GM12878 (cell line): Measurements from ENCODE around the gene ATG14. TPM values are rescaled to one million over a fixed set of nuclear protein-coding genes. Genes with fewer than 3 reads are reported as not detected.
"Not testable (repeated sequence)": the region's sequence is repeated elsewhere in the genome, so short reads cannot be mapped to it uniquely, and the experiment has no call there.

Source experiments
- ATAC-seq: fragments of 200-7000 bp; cut with Tn5 transposase; 3 replicates; pipeline ENCODE4 v1.9.1; 2020; ENCODE audit warnings: mild to moderate bottlenecking, moderate library complexity
- BruUV-seq: library from RNA; stranded (reverse); fragments of 400-500 nt; replicated peaks from 2 replicates; lab custom pipeline; 2021; lab: Mats Ljungman, UMichigan
- CTCF ChIA-PET: fragments of 300-600 bp; sonication (Branson Sonifier 250); formaldehyde crosslinking; extraction: SDS; loops from one replicate; lab custom pipeline; 2021; ENCODE audit warnings: inconsistent platforms; lab: Yijun Ruan, JAX
- POLR2A ChIA-PET: fragments of 350-600 bp; formaldehyde crosslinking; extraction: SDS; loops from one replicate; lab custom pipeline; 2021; ENCODE audit warnings: inconsistent platforms; lab: Charles Lee
- RAD21 ChIA-PET: fragments of 300-600 bp; sonication (Branson Sonifier 250); formaldehyde crosslinking; loops from one replicate; lab custom pipeline; 2023; ENCODE audit warnings: antibody characterized with exemption; ENCODE audit not compliant: unreplicated experiment; lab: Charles Lee
- SMC1A ChIA-PET: fragments of 300-600 bp; sonication (Branson Sonifier 250); formaldehyde crosslinking; loops from one replicate; lab custom pipeline; 2023; ENCODE audit not compliant: unreplicated experiment, uncharacterized antibody; lab: Charles Lee
- DNase-seq: peaks from one replicate; pipeline ENCODE4 v3.0.0-alpha.2; 2011; ENCODE audit warnings: low read depth, low spot score
- FAIRE-seq: peaks from 3 replicates; lab custom pipeline; 2011; peaks lifted over from hg19 to GRCh38; lab: Jason Lieb, UNC
- H2AFZ ChIP-seq: 2 replicates; pipeline ENCODE4 v1.6.0; 2011; ENCODE audit warnings: low read depth, low read length, control low read depth; ENCODE audit not compliant: control insufficient read depth
- H3K27ac ChIP-seq: 2 replicates; pipeline ENCODE4 v1.5.1; 2011; ENCODE audit warnings: control low read depth; ENCODE audit not compliant: control insufficient read depth, insufficient read depth
- H3K27me3 ChIP-seq, 2 experiments: replicated peaks in 1 of 2; 2 replicates each; pipeline versions ENCODE4 v1.6.0 to v1.6.1; 2011; ENCODE audit warnings: low read length in 1 of 2; ENCODE audit not compliant: control insufficient read depth in 2 of 2, insufficient read depth in 2 of 2
- H3K36me3 ChIP-seq, 2 experiments: 2 replicates each; pipeline ENCODE4 v1.5.1; 2011; ENCODE audit warnings: low read length in 1 of 2; ENCODE audit not compliant: control insufficient read depth in 2 of 2, insufficient read depth in 2 of 2
- H3K4me1 ChIP-seq: 2 replicates; pipeline ENCODE4 v1.6.1; 2011; ENCODE audit warnings: mild to moderate bottlenecking, low read length, moderate library complexity, mixed read lengths; ENCODE audit not compliant: control insufficient read depth, insufficient read depth
- H3K4me2 ChIP-seq: 2 replicates; pipeline ENCODE4 v1.6.0; 2011; ENCODE audit warnings: control low read depth; ENCODE audit not compliant: control insufficient read depth, insufficient read depth
- H3K4me3 ChIP-seq: fragments of 200-600 bp; sonication (generic); 2 replicates; pipeline ENCODE4 v1.5.1; 2016
- H3K79me2 ChIP-seq: 2 replicates; pipeline ENCODE4 v1.6.0; 2011; ENCODE audit warnings: low read length; ENCODE audit not compliant: control insufficient read depth, insufficient read depth
- H3K9ac ChIP-seq: 2 replicates; pipeline ENCODE4 v1.8.0; 2011; ENCODE audit warnings: low read length, control low read depth, mixed read lengths; ENCODE audit not compliant: control insufficient read depth, insufficient read depth
- H3K9me3 ChIP-seq: replicated peaks from 3 replicates; pipeline ENCODE4 v1.5.1; 2011; ENCODE audit warnings: mild to moderate bottlenecking, low read length; ENCODE audit not compliant: control insufficient read depth, insufficient read depth
- H4K20me1 ChIP-seq: 2 replicates; pipeline ENCODE4 v1.6.0; 2011; ENCODE audit not compliant: control insufficient read depth, insufficient read depth
- GABPA ChIP-seq: IDR thresholded peaks from 2 replicates; pipeline ENCODE4 v1.6.1; 2014; ENCODE audit warnings: antibody characterized with exemption, low read depth, mild to moderate bottlenecking, inconsistent platforms
- ZZZ3 ChIP-seq: IDR thresholded peaks from 2 replicates; pipeline ENCODE4 v1.6.1; 2011; ENCODE audit warnings: low read depth; ENCODE audit not compliant: control insufficient read depth, insufficient read length
- WGBS: methylation state at CpG from one replicate; pipeline ENCODE4 v1.1.6; 2016; ENCODE audit warnings: low lambda C conversion rate; ENCODE audit not compliant: insufficient replicate concordance, insufficient coverage; ENCODE audit errors: missing lambda C conversion rate; 5-methylcytosine and 5-hydroxymethylcytosine counted together
- in situ Hi-C: fragments of 300-500 bp; cut with MboI; formaldehyde crosslinking; loops from 9 replicates; pipeline ENCODE4 v1.14.3; 2018; ENCODE audit warnings: mixed read lengths
- intact Hi-C: fragments of 100-400 bp; cut with micrococcal nuclease; formaldehyde crosslinking; loops from one replicate; pipeline ENCODE4 v1.14.2; 2022; ENCODE audit not compliant: unreplicated experiment
- polyA plus RNA-seq, 11 experiments: library from polyadenylated mRNA; depleted of rRNA in 4 of 11; unstranded in 6 of 11; stranded (reverse) in 5 of 11; fragments of >200 nt; fragmentation: Nextera tagmentation in 4 of 11; fragmentation: Illumina TruSeq in 1 of 11; extraction: Ambion mirVana in 4 of 11; extraction: Trizol in 1 of 11; gene quantifications; 1 replicate in 1 of 11; 2 replicates in 10 of 11; pipeline versions ENCODE4 v1.2.1 to v1.2.3, GENCODE V29; 2011 to 2016; ENCODE audit warnings: inconsistent platforms in 2 of 11, missing spikeins in 2 of 11, low read depth in 1 of 11
- total RNA-seq, 4 experiments: library from RNA; depleted of rRNA in 3 of 4; stranded (reverse); fragments of >200 nt in 3 of 4; fragmentation: Illumina TruSeq in 1 of 4; extraction: Trizol in 1 of 4; gene quantifications; 2 replicates each; pipeline versions ENCODE4 v1.2.1 to v1.2.3, GENCODE V29; 2013 to 2021

Gene ATG14
- total and polyA plus RNA-seq, 10 of the 15 experiments (the other 5 are each of a cell fraction or from before 2014, with no cell fraction given) = 1.1 to 6.4 (median 5.0) TPM

- POLR2A ChIA-PET = interaction anchor here (1.2 kb wide), 1 partner anchor 175 kb away, joined by 3 read pairs; no protein-coding TSS in a partner anchor
- Histone ChIP-seq H3K36me3 (no peaks in the 10 kb centered on the region), H3K9me3 (no peaks in the 10 kb centered on the region), H3K27me3 (no peaks in the 10 kb centered on the region), H2AFZ (no peak overlapping the region), H3K9ac (no peak overlapping the region), H3K4me2 (no peak overlapping the region), H3K27ac (no peak overlapping the region), H4K20me1 (no peaks in the 10 kb centered on the region), H3K4me1 (no peaks in the 10 kb centered on the region), H3K79me2 (no peaks in the 10 kb centered on the region), H3K4me3 (no peak overlapping the region)
- SMC1A ChIA-PET = interaction anchor here (0.6 to 2.3 kb wide), 5 partner anchors 9 to 540 kb away, joined by 3 to 6 read pairs (median 3); no protein-coding TSS in a partner anchor
- CTCF ChIA-PET = interaction anchor here (0.9 to 3.1 kb wide), 8 partner anchors 11 to 1050 kb away, joined by 3 to 10 read pairs (median 4); no protein-coding TSS in a partner anchor
- RAD21 ChIA-PET = interaction anchor here (2.2 kb wide), 1 partner anchor 8 kb away, joined by 8 read pairs; no protein-coding TSS in a partner anchor
- FAIRE-seq (no peak), DNase-seq (no peak), ATAC-seq (no peak)
- intact Hi-C loops = no loop called here
- no peak for TF ChIP-seq GABPA
- no peak for TF ChIP-seq ZZZ3
- in situ Hi-C loops = no loop called here
- BruUV-seq = no TSS peak
- 8% methylated on average over 2 of the region's 2 CpGs for WGBS
Measured at GRCh38 chr14:55423969-55424368, 12.3 kb upstream of the ATG14 start.

GRCh38 chr14:55422338-55422737 is 10.7 kb upstream of the ATG14 start:
- ChIA-PET SMC1A (interaction anchor here (1.3 kb wide), 1 partner anchor 13 kb away, joined by 3 read pairs; no protein-coding TSS in a partner anchor), CTCF (interaction anchor here (0.8 to 1.8 kb wide), 6 partner anchors 19 to 1052 kb away, joined by 3 to 8 read pairs (median 3); no protein-coding TSS in a partner anchor)
- intact Hi-C loops, H3K4me3 ChIP-seq, ATAC-seq, DNase-seq, H3K9me3 ChIP-seq, RAD21 ChIA-PET, H2AFZ ChIP-seq, H3K79me2 ChIP-seq, H3K27ac ChIP-seq, in situ Hi-C loops, H3K27me3 ChIP-seq, POLR2A ChIA-PET, H4K20me1 ChIP-seq, H3K4me2 ChIP-seq, H3K9ac ChIP-seq, FAIRE-seq, BruUV-seq, H3K36me3 ChIP-seq, H3K4me1 ChIP-seq: not testable (repeated sequence)
- WGBS = 52% methylated on average over 11 of the region's 11 CpGs
